Measurements from ENCODE around the gene TCF7L1.

GRCh38 chr2:85187069-85187468 lies 53.9 kb downstream of the TCF7L1 start:
- TF ChIP-seq CTCF (IDR thresholded peaks at IDR 0.05; ENCODE audit: low read depth, low read length, poor library complexity, severe bottlenecking) (no peak), EZH2phosphoT487 (IDR thresholded peaks at IDR 0.05; ENCODE audit: borderline replicate concordance, low read length) (no peak)
